ACC112 (cell line): Measurements from ENCODE around the gene ZNF827.

Experiments
- H2AFZ ChIP-seq: fragments of 200-600 bp; sonication (generic); one replicate; pipeline ENCODE4 v1.6.0; 2017; ENCODE audit warnings: antibody characterized with exemption, low read length; ENCODE audit not compliant: unreplicated experiment
- H3K27ac ChIP-seq: fragments of 200-600 bp; sonication (generic); 2 replicates; pipeline ENCODE4 v1.5.1; 2014; ENCODE audit warnings: low read depth, mild to moderate bottlenecking, antibody characterized with exemption, low read length, moderate library complexity
- H3K27me3 ChIP-seq: fragments of 200-600 bp; sonication (generic); 2 replicates; pipeline ENCODE4 v1.6.1; 2014; ENCODE audit warnings: mild to moderate bottlenecking, antibody characterized with exemption, low read length, moderate library complexity, mixed read lengths; ENCODE audit not compliant: insufficient read depth
- H3K36me3 ChIP-seq: fragments of 200-600 bp; sonication (generic); 2 replicates; pipeline ENCODE4 v1.6.1; 2016; ENCODE audit warnings: mild to moderate bottlenecking, antibody characterized with exemption, low read length, moderate library complexity, mixed read lengths; ENCODE audit not compliant: insufficient read depth
- H3K4me1 ChIP-seq: fragments of 200-600 bp; sonication (generic); one replicate; pipeline ENCODE4 v1.6.1; 2016; ENCODE audit warnings: low read length, mixed read lengths; ENCODE audit not compliant: insufficient read depth, unreplicated experiment, control insufficient read depth
- H3K4me3 ChIP-seq: fragments of 200-600 bp; sonication (generic); 2 replicates; pipeline ENCODE4 v1.5.1; 2014; ENCODE audit warnings: mild to moderate bottlenecking, low read depth, low read length
- H3K79me2 ChIP-seq: fragments of 200-600 bp; sonication (generic); one replicate; pipeline ENCODE4 v1.6.0; 2016; ENCODE audit warnings: low read length; ENCODE audit not compliant: control insufficient read depth, unreplicated experiment, insufficient read depth

The ZNF827 gene

DNA sequence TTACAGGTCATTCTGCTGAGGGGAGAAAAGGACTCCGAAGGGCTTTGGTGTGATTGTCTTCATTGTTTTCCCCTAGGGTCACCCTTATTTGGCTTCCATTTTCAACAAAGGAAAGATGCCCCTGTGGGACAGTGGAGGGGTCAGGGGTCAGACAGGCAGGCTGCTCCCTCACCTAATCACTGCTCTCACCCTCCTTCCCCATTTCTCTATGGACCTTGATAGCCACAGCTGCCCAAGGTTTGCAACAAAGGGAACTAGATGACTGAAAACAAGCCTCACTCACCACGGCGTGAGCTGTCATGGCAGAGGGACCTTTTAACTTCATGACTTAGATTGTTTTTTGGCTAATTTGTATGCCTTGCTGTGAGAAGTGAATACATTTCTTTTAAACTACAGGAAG, 218.0 kb downstream of the ZNF827 start:
- Histone ChIP-seq H3K79me2 (no peaks in the 10 kb centered on the region), H3K27ac (no peak overlapping the region), H3K27me3 (no peaks in the 10 kb centered on the region), H3K4me1 (no peaks in the 10 kb centered on the region), H3K36me3 (no peaks in the 10 kb centered on the region), H3K4me3 (no peak overlapping the region), H2AFZ (no peak overlapping the region)

DNA sequence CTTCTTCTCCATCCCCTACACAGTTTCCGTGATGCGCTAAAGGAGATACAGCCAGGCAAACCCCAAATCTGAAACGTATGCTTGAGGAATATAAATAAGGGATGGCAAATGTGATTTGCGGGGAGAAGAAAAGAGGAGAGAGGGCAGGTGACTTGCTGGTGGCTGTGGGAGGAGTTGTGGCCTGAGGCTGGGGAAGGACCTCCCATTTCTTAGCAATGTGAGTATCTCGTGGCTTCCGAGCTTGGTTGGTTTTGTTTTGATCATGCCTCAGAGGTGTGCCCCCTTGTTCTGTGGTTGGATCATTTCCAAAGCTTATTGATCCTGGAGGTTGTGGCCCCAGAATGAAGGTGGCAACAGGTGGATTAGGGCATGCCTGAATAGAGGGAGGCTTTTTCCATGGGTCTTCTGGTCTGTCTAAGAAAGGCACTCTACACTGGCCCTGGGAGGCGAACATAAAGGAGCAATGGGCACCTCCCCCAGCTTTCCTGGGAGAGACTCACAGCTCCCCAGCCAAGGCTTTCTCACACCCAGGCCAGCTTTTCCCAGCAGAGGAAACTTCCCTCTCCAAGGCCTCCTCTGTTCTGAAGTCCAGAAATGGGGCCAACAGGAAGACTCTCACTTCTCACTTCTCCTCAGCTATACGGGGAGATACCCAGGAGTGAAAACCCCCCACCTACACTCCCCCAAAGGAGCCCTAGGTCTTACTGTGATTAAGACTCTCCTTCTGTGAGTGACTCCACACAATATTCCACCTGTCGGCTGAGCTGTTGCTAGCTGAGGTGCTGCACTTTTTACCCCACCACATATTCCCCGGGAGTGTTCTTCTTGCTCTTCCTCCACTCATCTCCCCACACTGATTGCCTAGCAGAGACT, 218.6 kb downstream of the ZNF827 start:
- Histone ChIP-seq H3K4me1 (no peaks in the 10 kb centered on the region), H3K79me2 (no peaks in the 10 kb centered on the region), H3K36me3 (no peaks in the 10 kb centered on the region), H3K27ac (no peak overlapping the region), H2AFZ (no peak overlapping the region), H3K27me3 (no peaks in the 10 kb centered on the region), H3K4me3 (no peak overlapping the region)

DNA sequence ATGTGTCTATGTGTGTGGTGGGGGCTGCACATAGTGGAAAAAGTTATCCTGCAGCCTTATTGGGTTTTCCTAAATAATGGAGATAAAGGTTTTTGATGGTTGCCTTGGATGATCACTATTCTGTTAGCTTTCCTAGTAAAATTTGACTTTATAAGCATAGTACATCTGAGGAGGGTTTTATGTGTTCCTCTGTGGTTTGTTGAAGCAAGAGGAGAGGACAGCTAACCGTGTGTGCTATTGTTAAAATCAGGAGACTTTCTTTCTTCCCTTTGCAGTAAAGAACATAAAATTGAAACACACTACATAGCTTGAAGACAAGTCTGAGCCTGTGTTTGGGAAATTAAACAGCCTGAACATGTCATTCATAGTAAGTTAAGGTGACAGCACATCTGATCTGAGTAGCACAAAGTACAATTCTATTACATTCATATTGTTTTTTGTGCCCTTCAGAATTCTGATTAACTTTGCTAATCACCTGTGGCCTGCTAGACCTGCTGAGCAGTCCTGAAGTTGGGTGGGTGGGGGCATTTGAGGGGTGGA, 221.9 kb downstream of the ZNF827 start:
- Histone ChIP-seq H3K27me3 (no peaks in the 10 kb centered on the region), H3K36me3 (no peaks in the 10 kb centered on the region), H3K27ac (no peak overlapping the region), H3K79me2 (no peaks in the 10 kb centered on the region), H3K4me1 (no peaks in the 10 kb centered on the region), H2AFZ (no peak overlapping the region), H3K4me3 (no peak overlapping the region)

DNA sequence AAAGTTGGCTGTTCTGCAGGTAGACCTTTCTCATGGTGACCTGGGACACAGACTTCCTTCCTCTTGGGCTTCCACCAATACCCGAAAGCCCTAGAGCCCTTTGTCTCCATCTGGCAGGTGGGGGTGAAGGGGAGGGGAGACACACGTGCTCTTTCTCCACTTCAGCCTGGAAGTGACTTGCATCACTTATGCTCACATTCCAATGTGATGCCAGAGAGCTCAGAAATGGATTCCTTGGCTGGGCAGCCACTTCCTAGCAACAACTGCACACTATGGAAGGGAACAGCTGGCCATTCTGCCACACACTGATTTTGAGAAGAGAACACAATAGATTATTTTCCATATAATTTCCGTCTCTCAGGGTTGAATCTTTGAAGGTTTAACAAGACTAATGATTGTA, 222.4 kb downstream of the ZNF827 start:
- Histone ChIP-seq H2AFZ (no peak overlapping the region), H3K4me1 (no peaks in the 10 kb centered on the region), H3K4me3 (no peak overlapping the region), H3K36me3 (no peaks in the 10 kb centered on the region), H3K27ac (no peak overlapping the region), H3K79me2 (no peaks in the 10 kb centered on the region), H3K27me3 (no peaks in the 10 kb centered on the region)

DNA sequence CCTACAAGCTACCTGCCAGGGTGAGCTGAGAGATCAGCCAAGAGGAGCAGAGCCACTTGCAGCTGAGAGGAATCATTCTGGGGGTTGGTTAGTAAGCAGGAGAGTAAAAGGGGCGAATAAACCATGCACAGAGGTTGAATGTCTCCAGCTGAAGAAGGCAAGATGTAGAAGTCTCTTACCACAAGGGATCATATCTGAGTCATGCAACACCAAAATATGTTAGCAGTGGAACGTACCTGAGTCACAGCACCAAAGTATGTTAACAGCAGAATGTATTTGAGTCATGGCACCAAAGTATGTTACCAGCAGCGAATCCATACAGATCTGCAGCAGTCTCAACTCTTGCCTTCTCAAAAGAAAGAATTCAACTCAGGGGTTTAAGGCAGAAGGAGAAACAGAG, 228.8 kb downstream of the ZNF827 start:
- Histone ChIP-seq H3K79me2 (no peaks in the 10 kb centered on the region), H3K4me1 (peaks cover 16% of the 10 kb centered on the region), H3K36me3 (no peaks in the 10 kb centered on the region), H2AFZ (no peak overlapping the region), H3K27me3 (no peaks in the 10 kb centered on the region), H3K27ac (no peak overlapping the region), H3K4me3 (no peak overlapping the region)

DNA sequence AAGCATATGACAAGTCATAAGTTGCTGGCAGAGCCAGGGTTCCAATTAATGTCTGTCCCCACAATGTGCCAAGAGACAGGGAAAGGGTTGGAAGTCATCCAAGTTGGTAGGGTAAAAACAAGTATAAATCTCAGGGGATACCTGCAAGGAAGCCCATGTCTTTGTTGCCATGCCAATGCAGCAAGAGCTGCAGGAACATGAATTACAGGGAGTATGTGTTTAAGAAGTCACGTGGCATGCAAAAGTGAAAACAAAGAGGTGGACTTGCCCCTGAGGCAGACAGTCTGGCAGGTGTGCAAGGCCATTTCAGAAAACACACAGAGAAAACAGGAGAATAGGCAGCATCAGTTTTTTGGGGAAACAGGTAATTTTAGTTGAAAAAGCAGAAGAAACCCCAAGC, 229.3 kb downstream of the ZNF827 start:
- Histone ChIP-seq H3K27me3 (no peaks in the 10 kb centered on the region), H3K27ac (no peak overlapping the region), H3K4me3 (no peak overlapping the region), H2AFZ (no peak overlapping the region), H3K4me1 (peaks cover 16% of the 10 kb centered on the region), H3K79me2 (no peaks in the 10 kb centered on the region), H3K36me3 (no peaks in the 10 kb centered on the region)
